ENCODE measurements around the gene CPPED1. TPM values are rescaled to one million over a fixed set of nuclear protein-coding genes. Genes with fewer than 3 reads are reported as not detected.

The CPPED1 gene
- total and polyA plus RNA-seq, 8 donors: 1.8 to 7.9 (median 3.6) TPM

GRCh38 chr16:12749076-12749475 lies 54.6 kb downstream of the CPPED1 start:
- no peaks in the 10 kb centered on the region for H3K27me3 ChIP-seq
- intact Hi-C loops (cut with DNase I): no loop called here
- 95 to 98% methylated on average over 2 of the region's 2 CpGs for WGBS, 2 donors
- no peaks in the 10 kb centered on the region for H3K9me3 ChIP-seq
- no peaks in the 10 kb centered on the region for H3K36me3 ChIP-seq
- no peak overlapping the region for H3K27ac ChIP-seq
- no peak for TF ChIP-seq CTCF (IDR thresholded peaks at IDR 0.05)
- FAIRE-seq (no peak), DNase-seq (no peak), ATAC-seq (no peak)
- H3K4me1 ChIP-seq: no peaks in the 10 kb centered on the region
- H3K4me3 ChIP-seq: no peak overlapping the region

GRCh38 chr16:12747827-12748226 lies 55.9 kb downstream of the CPPED1 start:
- TF ChIP-seq CTCF (IDR thresholded peaks at IDR 0.05): no peak
- Histone ChIP-seq H3K36me3 (no peaks in the 10 kb centered on the region), H3K4me3 (no peak overlapping the region), H3K27ac (no peak overlapping the region), H3K9me3 (no peaks in the 10 kb centered on the region), H3K27me3 (no peaks in the 10 kb centered on the region), H3K4me1 (no peaks in the 10 kb centered on the region)
- FAIRE-seq: no peak
- no peak for DNase-seq
- no peak for ATAC-seq
- WGBS, 2 donors: 93 to 96% methylated on average over 7 of the region's 7 CpGs
- intact Hi-C loops (cut with DNase I): no loop called here

GRCh38 chr16:12747261-12747660 lies 56.4 kb downstream of the CPPED1 start:
- WGBS, 2 donors: 87 to 89% methylated on average over 2 of the region's 2 CpGs
- Histone ChIP-seq H3K4me1 (no peaks in the 10 kb centered on the region), H3K9me3 (no peaks in the 10 kb centered on the region), H3K4me3 (no peak overlapping the region), H3K27me3 (no peaks in the 10 kb centered on the region), H3K27ac (no peak overlapping the region), H3K36me3 (no peaks in the 10 kb centered on the region)
- ATAC-seq (no peak), FAIRE-seq (no peak), DNase-seq (no peak)
- no peak for TF ChIP-seq CTCF (IDR thresholded peaks at IDR 0.05)
- intact Hi-C loops (cut with DNase I): no loop called here

GRCh38 chr16:12744860-12745259 lies 58.8 kb downstream of the CPPED1 start:
- TF ChIP-seq CTCF (IDR thresholded peaks at IDR 0.05): no peak
- DNase-seq (no peak), ATAC-seq (no peak), FAIRE-seq (no peak)
- 92 to 94% methylated on average over 4 of the region's 4 CpGs for WGBS, 2 donors
- H3K9me3 ChIP-seq: no peaks in the 10 kb centered on the region
- H3K27me3 ChIP-seq: no peaks in the 10 kb centered on the region
- no peaks in the 10 kb centered on the region for H3K4me1 ChIP-seq
- no peak overlapping the region for H3K27ac ChIP-seq
- H3K36me3 ChIP-seq: no peaks in the 10 kb centered on the region
- no peak overlapping the region for H3K4me3 ChIP-seq
- intact Hi-C loops (cut with DNase I): no loop called here

- DNase-seq (no peak), ATAC-seq (no peak), FAIRE-seq (no peak)
- Histone ChIP-seq H3K27me3 (no peaks in the 10 kb centered on the region), H3K9me3 (no peaks in the 10 kb centered on the region), H3K4me1 (no peaks in the 10 kb centered on the region), H3K36me3 (no peaks in the 10 kb centered on the region), H3K27ac (no peak overlapping the region), H3K4me3 (no peak overlapping the region)
- no peak for TF ChIP-seq CTCF (IDR thresholded peaks at IDR 0.05)
- intact Hi-C loops (cut with DNase I): no loop called here
- 65 to 72% methylated on average over 4 of the region's 4 CpGs for WGBS, 2 donors
Measured at GRCh38 chr16:12742741-12743140, 60.9 kb downstream of the CPPED1 start.
